ENCODE measurements around the gene IMMP2L. TPM values are rescaled to one million over a fixed set of nuclear protein-coding genes. Genes with fewer than 3 reads are reported as not detected.

Gene IMMP2L
- total RNA-seq, 1 donor from 2014 or later, result 11.9 TPM

DNA sequence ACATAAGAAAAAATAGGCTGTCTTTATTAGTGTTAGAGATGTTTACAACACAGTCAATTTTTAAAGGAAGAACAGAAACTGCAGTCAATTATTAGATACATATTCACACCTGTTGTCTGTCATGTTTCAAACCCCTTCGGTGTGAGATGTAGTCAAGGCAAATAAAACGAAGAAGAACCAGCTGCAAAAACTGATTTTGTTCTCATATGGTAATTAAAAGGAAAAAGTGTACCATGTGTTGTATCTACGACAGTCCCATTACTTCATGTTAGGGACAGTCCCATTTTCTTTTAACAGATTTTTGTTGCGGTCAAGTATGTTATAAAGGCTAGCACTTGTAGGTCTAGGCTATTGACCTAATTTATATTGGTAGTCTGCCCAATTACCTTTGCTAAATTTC is 321.9 kb downstream of the IMMP2L start:
- Mint-ChIP-seq H3K36me3 (ENCODE audit: low read depth) (peaks cover 4% of the 10 kb centered on the region), H3K9me3 (peaks cover 4% of the 10 kb centered on the region), H3K4me3 (no peak overlapping the region), H3K27me3 (ENCODE audit: low read depth) (no peaks in the 10 kb centered on the region), H3K4me1 (peaks cover 3% of the 10 kb centered on the region), H3K27ac (ENCODE audit: unreplicated experiment) (no peak overlapping the region)
- no peak for DNase-seq (ENCODE audit: low read depth, low spot score)
- TF ChIP-seq, protein P1, sequence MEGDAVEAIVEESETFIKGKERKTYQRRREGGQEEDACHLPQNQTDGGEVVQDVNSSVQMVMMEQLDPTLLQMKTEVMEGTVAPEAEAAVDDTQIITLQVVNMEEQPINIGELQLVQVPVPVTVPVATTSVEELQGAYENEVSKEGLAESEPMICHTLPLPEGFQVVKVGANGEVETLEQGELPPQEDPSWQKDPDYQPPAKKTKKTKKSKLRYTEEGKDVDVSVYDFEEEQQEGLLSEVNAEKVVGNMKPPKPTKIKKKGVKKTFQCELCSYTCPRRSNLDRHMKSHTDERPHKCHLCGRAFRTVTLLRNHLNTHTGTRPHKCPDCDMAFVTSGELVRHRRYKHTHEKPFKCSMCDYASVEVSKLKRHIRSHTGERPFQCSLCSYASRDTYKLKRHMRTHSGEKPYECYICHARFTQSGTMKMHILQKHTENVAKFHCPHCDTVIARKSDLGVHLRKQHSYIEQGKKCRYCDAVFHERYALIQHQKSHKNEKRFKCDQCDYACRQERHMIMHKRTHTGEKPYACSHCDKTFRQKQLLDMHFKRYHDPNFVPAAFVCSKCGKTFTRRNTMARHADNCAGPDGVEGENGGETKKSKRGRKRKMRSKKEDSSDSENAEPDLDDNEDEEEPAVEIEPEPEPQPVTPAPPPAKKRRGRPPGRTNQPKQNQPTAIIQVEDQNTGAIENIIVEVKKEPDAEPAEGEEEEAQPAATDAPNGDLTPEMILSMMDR (conservative IDR thresholded peaks at IDR 0.05), result no peak

DNA sequence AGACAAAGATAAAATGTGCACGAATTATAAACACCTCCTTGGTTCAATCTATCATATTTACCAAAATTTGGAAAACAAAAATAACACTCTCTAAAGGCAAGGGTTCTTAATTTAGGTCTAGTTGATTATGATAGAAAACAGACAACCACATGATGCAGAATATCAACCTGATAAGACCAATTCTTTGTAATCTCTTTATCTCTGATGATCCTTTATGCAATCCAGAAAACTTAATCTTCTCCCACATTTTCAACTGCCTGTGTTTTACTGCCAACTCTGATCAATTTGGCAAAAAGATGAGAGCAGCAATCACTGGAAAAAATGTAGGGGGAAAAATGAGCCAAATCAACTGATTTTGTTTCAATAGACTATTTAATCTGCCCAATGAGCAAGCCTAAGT is 322.9 kb downstream of the IMMP2L start:
- H3K27me3 Mint-ChIP-seq (ENCODE audit: low read depth), result no peaks in the 10 kb centered on the region
- peaks cover 3% of the 10 kb centered on the region for H3K4me1 Mint-ChIP-seq
- no peak for DNase-seq (ENCODE audit: low read depth, low spot score)
- peaks cover 4% of the 10 kb centered on the region for H3K9me3 Mint-ChIP-seq
- no peak overlapping the region for H3K27ac Mint-ChIP-seq (ENCODE audit: unreplicated experiment)
- TF ChIP-seq, protein P1 (conservative IDR thresholded peaks at IDR 0.05), result no peak
- H3K36me3 Mint-ChIP-seq (ENCODE audit: low read depth), result peaks cover 5% of the 10 kb centered on the region
- H3K4me3 Mint-ChIP-seq, result no peak overlapping the region

DNA sequence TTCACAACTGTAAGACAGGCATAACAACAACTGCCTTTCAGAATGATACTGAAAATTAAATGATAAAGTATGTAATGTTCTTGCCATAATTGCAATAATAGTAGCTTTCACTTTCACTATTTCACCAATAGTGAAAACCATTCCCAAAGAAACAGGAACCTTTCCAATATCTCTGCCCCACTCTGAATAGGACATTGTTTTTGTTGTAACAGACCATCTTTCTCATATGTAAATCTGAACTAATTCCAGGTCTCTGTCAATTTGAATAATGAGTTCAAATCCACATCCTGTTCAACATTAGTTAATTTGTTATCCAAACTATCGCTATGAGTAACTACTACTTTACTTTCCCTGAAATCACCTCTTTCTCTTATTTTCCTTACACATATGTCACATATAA is 323.4 kb downstream of the IMMP2L start:
- H3K27me3 Mint-ChIP-seq (ENCODE audit: low read depth), result no peaks in the 10 kb centered on the region
- H3K4me3 Mint-ChIP-seq, result no peak overlapping the region
- DNase-seq (ENCODE audit: low read depth, low spot score), result no peak
- peaks cover 5% of the 10 kb centered on the region for H3K36me3 Mint-ChIP-seq (ENCODE audit: low read depth)
- H3K27ac Mint-ChIP-seq (ENCODE audit: unreplicated experiment), result no peak overlapping the region
- H3K4me1 Mint-ChIP-seq, result peaks cover 3% of the 10 kb centered on the region
- H3K9me3 Mint-ChIP-seq, result peaks cover 4% of the 10 kb centered on the region
- TF ChIP-seq, protein P1 (conservative IDR thresholded peaks at IDR 0.05), result no peak

DNA sequence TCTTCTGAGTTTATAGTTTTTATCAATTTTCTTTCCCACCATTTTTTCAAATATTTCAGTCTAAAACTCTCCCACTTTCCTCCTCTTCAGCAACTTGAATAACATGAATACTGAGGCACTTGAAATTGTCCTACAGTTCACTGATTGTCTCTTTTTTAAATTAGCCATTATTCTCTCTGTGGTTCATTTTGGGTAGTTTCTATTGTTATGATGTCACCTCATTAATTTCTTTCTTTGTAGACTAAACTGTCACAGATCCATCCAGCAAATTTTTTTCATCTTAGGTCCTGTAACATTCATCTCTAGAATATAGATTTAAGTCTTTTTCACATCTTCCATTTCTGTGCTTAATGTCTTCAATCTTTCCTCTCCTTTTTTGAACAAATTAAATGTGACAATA is 326.6 kb downstream of the IMMP2L start:
- Mint-ChIP-seq H3K36me3 (ENCODE audit: low read depth) (peaks cover 5% of the 10 kb centered on the region), H3K27ac (ENCODE audit: unreplicated experiment) (no peak overlapping the region), H3K4me3 (no peak overlapping the region), H3K4me1 (no peaks in the 10 kb centered on the region), H3K9me3 (peaks cover 4% of the 10 kb centered on the region), H3K27me3 (ENCODE audit: low read depth) (no peaks in the 10 kb centered on the region)
- TF ChIP-seq, protein P1 (conservative IDR thresholded peaks at IDR 0.05), result no peak
- DNase-seq (ENCODE audit: low read depth, low spot score), result no peak

DNA sequence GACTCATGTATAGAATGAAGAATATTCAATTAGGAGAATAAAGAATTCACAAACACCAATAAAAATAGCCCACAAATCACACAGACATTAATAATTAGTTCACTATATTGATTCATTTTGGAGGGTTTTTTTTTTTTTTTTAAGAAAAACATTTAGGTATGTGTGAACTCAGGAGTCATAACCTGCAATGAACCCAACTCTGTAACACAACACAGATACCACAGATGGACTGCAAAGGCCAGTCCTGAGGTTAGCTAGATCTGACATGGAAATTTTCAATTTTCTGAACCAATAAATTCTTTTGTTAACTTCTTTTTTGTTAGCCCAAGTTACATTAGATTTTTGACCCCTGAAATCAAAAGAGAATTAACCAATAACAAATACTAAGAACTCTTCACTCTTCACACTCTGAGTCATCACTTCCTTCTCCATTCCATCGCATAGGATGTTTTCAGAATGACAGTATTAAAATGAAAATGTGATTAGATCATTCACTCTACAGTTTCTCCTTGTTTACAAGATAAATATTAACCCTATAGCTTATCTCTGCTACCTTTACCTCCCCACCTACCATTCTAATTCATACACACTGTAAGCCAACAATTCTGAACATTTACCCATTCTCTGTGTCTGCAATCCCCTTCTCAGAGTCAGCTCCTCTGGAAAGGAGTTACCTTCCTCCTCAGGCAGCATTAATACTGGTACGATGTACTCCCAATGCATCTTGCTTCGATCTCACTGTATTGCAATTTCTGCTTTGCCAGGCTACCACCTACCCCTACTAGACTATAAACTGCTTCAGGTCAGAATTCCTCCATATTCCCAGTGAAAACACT is 329.8 kb downstream of the IMMP2L start:
- H3K27ac Mint-ChIP-seq (ENCODE audit: unreplicated experiment), result no peak overlapping the region
- TF ChIP-seq, protein P1 (conservative IDR thresholded peaks at IDR 0.05), result no peak
- H3K4me1 Mint-ChIP-seq, result no peaks in the 10 kb centered on the region
- H3K4me3 Mint-ChIP-seq, result no peak overlapping the region
- DNase-seq (ENCODE audit: low read depth, low spot score), result no peak
- peaks cover 5% of the 10 kb centered on the region for H3K36me3 Mint-ChIP-seq (ENCODE audit: low read depth)
- H3K9me3 Mint-ChIP-seq, result peaks cover 4% of the 10 kb centered on the region
- H3K27me3 Mint-ChIP-seq (ENCODE audit: low read depth), result no peaks in the 10 kb centered on the region
